ENCODE measurements around the gene ARHGAP22.

ARHGAP22 gene

GRCh38 chr10:48541144-48541795 is 63.6 kb downstream of the ARHGAP22 start:
- no peak for TF ChIP-seq CTCF (conservative IDR thresholded peaks at IDR 0.05; ENCODE audit: low read depth, low read length)
- no peak for DNase-seq (ENCODE audit: low read depth)
- no peak overlapping the region for H3K4me3 ChIP-seq (ENCODE audit: low read length)

GRCh38 chr10:48538611-48539010 is 66.3 kb downstream of the ARHGAP22 start:
- DNase-seq (ENCODE audit: low read depth): no peak
- no peak overlapping the region for H3K4me3 ChIP-seq (ENCODE audit: low read length)
- no peak for TF ChIP-seq CTCF (conservative IDR thresholded peaks at IDR 0.05; ENCODE audit: low read depth, low read length)

GRCh38 chr10:48536916-48537890 is 67.7 kb downstream of the ARHGAP22 start:
- H3K4me3 ChIP-seq (ENCODE audit: low read length): no peak overlapping the region
- TF ChIP-seq CTCF (conservative IDR thresholded peaks at IDR 0.05; ENCODE audit: low read depth, low read length): no peak
- no peak for DNase-seq (ENCODE audit: low read depth)

GRCh38 chr10:48536156-48536500 is 68.7 kb downstream of the ARHGAP22 start:
- no peak overlapping the region for H3K4me3 ChIP-seq (ENCODE audit: low read length)
- TF ChIP-seq CTCF (conservative IDR thresholded peaks at IDR 0.05; ENCODE audit: low read depth, low read length): no peak
- no peak for DNase-seq (ENCODE audit: low read depth)

GRCh38 chr10:48535416-48536155 is 69.3 kb downstream of the ARHGAP22 start:
- peak; percentile 20 for TF ChIP-seq CTCF (conservative IDR thresholded peaks at IDR 0.05; ENCODE audit: low read depth, low read length)
- H3K4me3 ChIP-seq (ENCODE audit: low read length): no peak overlapping the region
- DNase-seq (ENCODE audit: low read depth): no peak

- TF ChIP-seq CTCF (conservative IDR thresholded peaks at IDR 0.05; ENCODE audit: low read depth, low read length): no peak
- H3K4me3 ChIP-seq (ENCODE audit: low read length): no peak overlapping the region
- peak; percentile 55 for DNase-seq (ENCODE audit: low read depth)
Observed at GRCh38 chr10:48533951-48534720, 70.7 kb downstream of the ARHGAP22 start.
